Hepatic stellate cell (primary cell): ENCODE data around the gene INO80E.
"Not testable (repeated sequence)": the region's sequence is repeated elsewhere in the genome, so short reads cannot be mapped to it uniquely, and the experiment has no call there.

Experiments used
- DNase-seq: peaks from one replicate; pipeline ENCODE4 v3.0.0; 2011; ENCODE audit warnings: low spot score

Gene INO80E

GRCh38 chr16:30031477-30031918 lies 35.5 kb downstream of the INO80E start:
- DNase-seq = no peak

- peak; percentile 74 for DNase-seq
Measured at GRCh38 chr16:30032083-30032819, 36.2 kb downstream of the INO80E start.

- DNase-seq = no peak
Measured at GRCh38 chr16:30033270-30033669, 37.2 kb downstream of the INO80E start.

GRCh38 chr16:30040221-30040620 lies 44.2 kb downstream of the INO80E start:
- no peak for DNase-seq

GRCh38 chr16:30040690-30041089 lies 44.6 kb downstream of the INO80E start:
- not testable (repeated sequence) for DNase-seq

- DNase-seq = no peak
Measured at GRCh38 chr16:30041841-30042240, 45.8 kb downstream of the INO80E start.

GRCh38 chr16:30046178-30046577 lies 50.1 kb downstream of the INO80E start:
- DNase-seq = no peak

- DNase-seq = no peak
Measured at GRCh38 chr16:30046588-30046987, 50.5 kb downstream of the INO80E start.

GRCh38 chr16:30049871-30050270 lies 53.8 kb downstream of the INO80E start:
- no peak for DNase-seq

- peak; percentile 80 for DNase-seq
Measured at GRCh38 chr16:30051518-30051917, 55.5 kb downstream of the INO80E start.

- peak; percentile 97 for DNase-seq
Measured at GRCh38 chr16:30052671-30053372, 56.8 kb downstream of the INO80E start.

- DNase-seq = peak; percentile 86
Measured at GRCh38 chr16:30053376-30054015, 57.5 kb downstream of the INO80E start.

- DNase-seq = no peak
Measured at GRCh38 chr16:30054451-30054850, 58.4 kb downstream of the INO80E start.

GRCh38 chr16:30054959-30055553 lies 59.0 kb downstream of the INO80E start:
- DNase-seq = no peak
